Measurements from ENCODE around the gene TSHZ1. TPM values are rescaled to one million over a fixed set of nuclear protein-coding genes. Genes with fewer than 3 reads are reported as not detected.

TSHZ1 gene
- 4.2 and 4.6 TPM in 2 replicates for total RNA-seq

GRCh38 chr18:75210274-75211001, at the start of gene TSHZ1:
TSS of gene TSHZ1 (plus strand) at chr18:75210797. CDS start at chr18:75211877, 1,080 bp downstream.

GRCh38 chr18:75209129-75209950, 1.3 kb upstream of the TSHZ1 start, which contains the start of gene PTGR3:
TSS of gene PTGR3 (minus strand) at chr18:75209139. CDS start at chr18:75209058, 81 bp downstream.

Other genes with a start within 250 kb of the TSHZ1 start
- 6.8 and 7.5 TPM in 2 replicates for gene PTGR3, start 1.7 kb upstream of the TSHZ1 start, total RNA-seq
- gene SMIM21, start 216.9 kb downstream of the TSHZ1 start, total RNA-seq = not detected in 2 replicates